Panc1 (cell line): Measurements from ENCODE around the gene TBCD. TPM values are rescaled to one million over a fixed set of nuclear protein-coding genes. Genes with fewer than 3 reads are reported as not detected.

Experiments used
- ATAC-seq: fragments of 200-7000 bp; cut with Tn5 transposase; 2 replicates; pipeline ENCODE4 v1.9.1; 2020; ENCODE audit warnings: mild to moderate bottlenecking, moderate library complexity
- BruUV-seq: library from RNA; stranded (reverse); fragments of 400-500 nt; replicated peaks from 2 replicates; lab custom pipeline; 2021; lab: Mats Ljungman, UMichigan
- CTCF ChIA-PET: fragments of 300-600 bp; sonication (Branson Sonifier 250); formaldehyde crosslinking; loops from one replicate; lab custom pipeline; 2022; ENCODE audit warnings: antibody characterized with exemption; lab: Charles Lee
- POLR2A ChIA-PET: fragments of 300-600 bp; sonication (Branson Sonifier 250); formaldehyde crosslinking; loops from one replicate; lab custom pipeline; 2022; ENCODE audit warnings: antibody characterized with exemption; lab: Charles Lee
- DNase-seq: peaks from one replicate; pipeline ENCODE4 v3.0.0-alpha.2; 2010; ENCODE audit warnings: low read depth, low spot score
- H3K27ac ChIP-seq: 2 replicates; pipeline ENCODE4 v1.5.1; 2011; ENCODE audit warnings: mild to moderate bottlenecking, low read length, inconsistent platforms
- H3K27me3 ChIP-seq: fragments of 200-500 bp; sonication (Bioruptor generic); 2 replicates; pipeline ENCODE4 v1.6.0; 2014; ENCODE audit warnings: low read length, inconsistent platforms; ENCODE audit not compliant: control insufficient read depth, insufficient read depth
- H3K36me3 ChIP-seq: fragments of 200-500 bp; sonication (Bioruptor generic); 2 replicates; pipeline ENCODE4 v1.5.1; 2014; ENCODE audit warnings: inconsistent platforms, mild to moderate bottlenecking, low read length, moderate library complexity; ENCODE audit not compliant: control insufficient read depth, insufficient read depth
- H3K4me1 ChIP-seq: 2 replicates; pipeline ENCODE4 v1.5.1; 2011; ENCODE audit warnings: inconsistent platforms, mild to moderate bottlenecking, low read length, moderate library complexity; ENCODE audit not compliant: control insufficient read depth, insufficient read depth
- H3K4me3 ChIP-seq, 2 experiments: 2 replicates each; pipeline ENCODE4 v1.5.1; 2011 to 2012; ENCODE audit warnings: low read depth in 2 of 2, low read length in 2 of 2, mild to moderate bottlenecking in 2 of 2, inconsistent platforms in 1 of 2, moderate library complexity in 1 of 2
- H3K9me3 ChIP-seq: fragments of 200-500 bp; sonication (Bioruptor generic); 2 replicates; pipeline ENCODE4 v1.5.1; 2014; ENCODE audit warnings: low read depth, mild to moderate bottlenecking, inconsistent platforms, low read length, moderate library complexity; ENCODE audit not compliant: control insufficient read depth, insufficient read depth
- POLR2AphosphoS5 ChIP-seq: IDR thresholded peaks from 2 replicates; pipeline ENCODE4 v1.6.1; 2012; ENCODE audit warnings: mild to moderate bottlenecking, low read depth, low read length, moderate library complexity
- SIN3A ChIP-seq: IDR thresholded peaks from 2 replicates; pipeline ENCODE4 v1.6.1; 2012; ENCODE audit warnings: low read depth, mild to moderate bottlenecking, low read length, moderate library complexity, borderline replicate concordance; ENCODE audit not compliant: insufficient read depth
- TCF7L2 ChIP-seq: IDR thresholded peaks from 2 replicates; pipeline ENCODE4 v1.6.1; 2011; ENCODE audit warnings: mild to moderate bottlenecking, low read depth, low read length, inconsistent platforms
- in situ Hi-C: cut with HindIII; loops from 2 replicates; pipeline ENCODE4 v1.10.0; 2016; ENCODE audit warnings: low sequenced_read_pairs, low pct_unique_long_range_greater_than_20kb
- intact Hi-C: fragments of 100-400 bp; cut with micrococcal nuclease; formaldehyde crosslinking; loops from one replicate; pipeline ENCODE4 v1.10.0; 2022; ENCODE audit not compliant: unreplicated experiment
- total RNA-seq: library from RNA; stranded (reverse); gene quantifications from one replicate; pipeline ENCODE4 v1.2.1, GENCODE V29; 2021; ENCODE audit not compliant: unreplicated experiment
- TF ChIP-seq, protein P1 (sequence below), 2 experiments: IDR thresholded peaks; 2 replicates each; pipeline ENCODE4 v1.6.1; 2011 to 2012; ENCODE audit warnings: low read depth in 2 of 2, control low read depth in 1 of 2, low read length in 1 of 2, mild to moderate bottlenecking in 1 of 2, moderate library complexity in 1 of 2; ENCODE audit not compliant: insufficient read depth in 1 of 2
- TF ChIP-seq, protein P2 (sequence below): fragments of 450-650 bp; IDR thresholded peaks from 2 replicates; pipeline ENCODE4 v1.5.1; 2017; ENCODE audit warnings: mild to moderate bottlenecking

The TBCD gene
- total RNA-seq, 1 experiment from 2014 or later: 186 TPM

DNA sequence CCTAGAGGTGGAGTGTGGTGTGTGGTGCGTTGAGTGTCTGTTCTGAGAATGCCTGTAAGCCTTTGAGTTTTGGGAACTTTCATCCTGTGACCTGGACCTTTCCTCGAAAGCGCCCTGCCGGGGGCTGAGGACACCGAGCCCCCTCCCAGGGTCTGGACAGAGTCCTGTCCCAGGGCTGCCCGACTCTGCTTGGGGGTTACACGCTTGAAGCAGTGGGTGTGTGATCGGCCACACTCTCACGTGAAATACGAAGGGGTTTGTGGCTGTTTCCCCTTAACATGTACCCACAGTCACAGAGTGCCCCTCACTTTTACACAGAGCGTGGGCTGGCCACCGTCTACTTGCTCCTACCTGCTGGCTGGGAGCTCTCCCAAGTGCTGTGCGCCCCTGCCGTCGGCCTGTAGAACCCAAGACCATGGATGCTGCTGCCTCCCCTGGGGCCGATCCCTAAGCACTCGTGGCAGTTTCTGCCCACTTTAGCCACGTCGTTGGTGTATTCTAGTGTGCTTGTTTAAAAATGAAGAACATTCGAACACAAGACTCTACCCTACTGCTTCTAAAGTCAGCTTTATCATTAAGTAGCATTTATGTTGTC, 81.1 kb downstream of the TBCD start:
- no peaks in the 10 kb centered on the region for H3K4me1 ChIP-seq
- no peaks in the 10 kb centered on the region for H3K27me3 ChIP-seq
- no peaks in the 10 kb centered on the region for H3K36me3 ChIP-seq
- H3K27ac ChIP-seq: no peak overlapping the region
- BruUV-seq: no TSS peak
- in situ Hi-C loops: no loop called here
- no peak overlapping the region for H3K4me3 ChIP-seq
- ChIA-PET POLR2A (no interaction called here), CTCF (no interaction called here)
- TF ChIP-seq POLR2AphosphoS5: no peak
- no peak for TF ChIP-seq TCF7L2
- TF ChIP-seq SIN3A: no peak
- TF ChIP-seq, protein P1, sequence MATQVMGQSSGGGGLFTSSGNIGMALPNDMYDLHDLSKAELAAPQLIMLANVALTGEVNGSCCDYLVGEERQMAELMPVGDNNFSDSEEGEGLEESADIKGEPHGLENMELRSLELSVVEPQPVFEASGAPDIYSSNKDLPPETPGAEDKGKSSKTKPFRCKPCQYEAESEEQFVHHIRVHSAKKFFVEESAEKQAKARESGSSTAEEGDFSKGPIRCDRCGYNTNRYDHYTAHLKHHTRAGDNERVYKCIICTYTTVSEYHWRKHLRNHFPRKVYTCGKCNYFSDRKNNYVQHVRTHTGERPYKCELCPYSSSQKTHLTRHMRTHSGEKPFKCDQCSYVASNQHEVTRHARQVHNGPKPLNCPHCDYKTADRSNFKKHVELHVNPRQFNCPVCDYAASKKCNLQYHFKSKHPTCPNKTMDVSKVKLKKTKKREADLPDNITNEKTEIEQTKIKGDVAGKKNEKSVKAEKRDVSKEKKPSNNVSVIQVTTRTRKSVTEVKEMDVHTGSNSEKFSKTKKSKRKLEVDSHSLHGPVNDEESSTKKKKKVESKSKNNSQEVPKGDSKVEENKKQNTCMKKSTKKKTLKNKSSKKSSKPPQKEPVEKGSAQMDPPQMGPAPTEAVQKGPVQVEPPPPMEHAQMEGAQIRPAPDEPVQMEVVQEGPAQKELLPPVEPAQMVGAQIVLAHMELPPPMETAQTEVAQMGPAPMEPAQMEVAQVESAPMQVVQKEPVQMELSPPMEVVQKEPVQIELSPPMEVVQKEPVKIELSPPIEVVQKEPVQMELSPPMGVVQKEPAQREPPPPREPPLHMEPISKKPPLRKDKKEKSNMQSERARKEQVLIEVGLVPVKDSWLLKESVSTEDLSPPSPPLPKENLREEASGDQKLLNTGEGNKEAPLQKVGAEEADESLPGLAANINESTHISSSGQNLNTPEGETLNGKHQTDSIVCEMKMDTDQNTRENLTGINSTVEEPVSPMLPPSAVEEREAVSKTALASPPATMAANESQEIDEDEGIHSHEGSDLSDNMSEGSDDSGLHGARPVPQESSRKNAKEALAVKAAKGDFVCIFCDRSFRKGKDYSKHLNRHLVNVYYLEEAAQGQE (IDR thresholded peaks at IDR 0.05; ENCODE audit: insufficient read depth in 1 of 2, low read depth in 2 of 2, low read length in 1 of 2): no peak
- TF ChIP-seq, protein P2, sequence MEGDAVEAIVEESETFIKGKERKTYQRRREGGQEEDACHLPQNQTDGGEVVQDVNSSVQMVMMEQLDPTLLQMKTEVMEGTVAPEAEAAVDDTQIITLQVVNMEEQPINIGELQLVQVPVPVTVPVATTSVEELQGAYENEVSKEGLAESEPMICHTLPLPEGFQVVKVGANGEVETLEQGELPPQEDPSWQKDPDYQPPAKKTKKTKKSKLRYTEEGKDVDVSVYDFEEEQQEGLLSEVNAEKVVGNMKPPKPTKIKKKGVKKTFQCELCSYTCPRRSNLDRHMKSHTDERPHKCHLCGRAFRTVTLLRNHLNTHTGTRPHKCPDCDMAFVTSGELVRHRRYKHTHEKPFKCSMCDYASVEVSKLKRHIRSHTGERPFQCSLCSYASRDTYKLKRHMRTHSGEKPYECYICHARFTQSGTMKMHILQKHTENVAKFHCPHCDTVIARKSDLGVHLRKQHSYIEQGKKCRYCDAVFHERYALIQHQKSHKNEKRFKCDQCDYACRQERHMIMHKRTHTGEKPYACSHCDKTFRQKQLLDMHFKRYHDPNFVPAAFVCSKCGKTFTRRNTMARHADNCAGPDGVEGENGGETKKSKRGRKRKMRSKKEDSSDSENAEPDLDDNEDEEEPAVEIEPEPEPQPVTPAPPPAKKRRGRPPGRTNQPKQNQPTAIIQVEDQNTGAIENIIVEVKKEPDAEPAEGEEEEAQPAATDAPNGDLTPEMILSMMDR: no peak
- no peaks in the 10 kb centered on the region for H3K9me3 ChIP-seq
- DNase-seq: no peak
- intact Hi-C loops: no loop called here
- no peak for ATAC-seq

DNA sequence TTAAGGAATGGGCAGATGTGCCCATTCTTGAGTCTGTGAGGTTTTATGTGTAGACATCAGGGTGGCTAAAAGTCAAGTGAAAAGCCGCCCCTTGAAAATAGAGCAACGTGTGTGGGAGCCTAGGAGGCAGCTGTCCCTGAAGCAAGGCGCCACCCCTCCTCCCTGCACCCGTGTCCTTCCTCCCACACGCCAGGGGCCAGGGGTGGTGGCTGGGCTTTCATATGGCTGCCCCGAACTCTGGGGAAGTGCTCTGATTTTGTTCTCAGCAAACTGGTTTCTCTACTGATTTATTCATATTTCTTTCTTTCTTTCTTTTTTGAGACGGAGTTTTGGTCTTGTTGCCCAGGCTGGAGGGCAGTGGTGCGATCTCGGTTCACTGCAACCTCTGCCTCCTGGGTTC, 83.3 kb downstream of the TBCD start:
- in situ Hi-C loops: no loop called here
- BruUV-seq: no TSS peak

More for the DNA sequence above, 83.3 kb downstream of the TBCD start:
- DNase-seq (no peak), ATAC-seq (no peak)
- CTCF ChIA-PET: no interaction called here
- TF ChIP-seq, protein P2: no peak
- TF ChIP-seq, protein P1 (IDR thresholded peaks at IDR 0.05; ENCODE audit: insufficient read depth in 1 of 2, low read depth in 2 of 2, low read length in 1 of 2): no peak
- TF ChIP-seq SIN3A: no peak
- TF ChIP-seq POLR2AphosphoS5: no peak
- TF ChIP-seq TCF7L2: no peak
- Histone ChIP-seq H3K4me1 (no peaks in the 10 kb centered on the region), H3K36me3 (no peaks in the 10 kb centered on the region; the same call in 1 of the 2 replicates), H3K27ac (no peak overlapping the region), H3K27me3 (no peaks in the 10 kb centered on the region), H3K4me3 (no peak overlapping the region), H3K9me3 (no peaks in the 10 kb centered on the region)
- POLR2A ChIA-PET: no interaction called here
- intact Hi-C loops: no loop called here
